NCI-H2227 treated with DMSO at 0.1 percent for 48 hours (cell line): ENCODE results near the gene FHIT.

Experiments used
- DNase-seq: peaks from one replicate; lab custom pipeline; 2025; lab: John Stamatoyannopoulos, UW

The FHIT gene

GRCh38 chr3:60102154-60102553, 1149.1 kb downstream of the FHIT start:
- DNase-seq, result no peak

DNA sequence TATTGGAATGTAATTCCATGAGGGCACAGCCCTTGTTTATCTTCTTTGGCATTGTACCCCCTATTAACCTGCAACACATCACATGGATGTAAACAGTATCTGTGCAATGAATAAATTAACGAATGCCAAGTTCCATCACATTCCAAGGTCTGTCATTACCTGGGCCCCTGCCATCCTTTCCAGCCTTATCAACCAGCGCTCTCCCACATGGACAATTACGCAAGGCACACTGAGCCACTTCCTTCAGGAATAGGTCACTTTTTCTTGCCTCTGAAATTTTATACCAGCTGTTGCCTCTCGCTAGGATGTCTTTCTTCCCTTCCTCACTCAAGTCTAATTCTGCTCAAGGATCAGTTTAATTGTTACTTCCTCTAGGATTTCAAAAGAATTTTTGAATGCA, 1149.6 kb downstream of the FHIT start:
- DNase-seq, result no peak

DNA sequence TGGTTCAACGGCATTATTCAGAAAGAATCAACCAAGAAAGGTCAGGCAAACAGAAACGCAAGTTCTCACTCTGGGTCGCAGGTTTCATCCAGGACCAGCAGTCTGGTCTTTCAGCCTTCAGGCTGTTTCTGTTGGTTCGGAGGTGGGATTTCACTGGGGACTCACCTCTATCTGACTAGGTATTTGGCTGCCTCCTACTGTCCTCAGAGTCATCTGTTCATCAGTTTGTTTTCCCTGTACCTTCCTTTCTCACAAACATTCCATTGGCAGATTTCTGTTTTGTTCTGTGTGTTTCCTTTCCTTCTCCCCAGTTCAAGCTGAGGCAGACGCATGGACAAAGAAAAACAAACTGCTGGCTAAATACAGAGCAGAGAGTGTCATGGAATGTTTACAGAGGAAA, 1154.8 kb downstream of the FHIT start:
- no peak for DNase-seq

DNA sequence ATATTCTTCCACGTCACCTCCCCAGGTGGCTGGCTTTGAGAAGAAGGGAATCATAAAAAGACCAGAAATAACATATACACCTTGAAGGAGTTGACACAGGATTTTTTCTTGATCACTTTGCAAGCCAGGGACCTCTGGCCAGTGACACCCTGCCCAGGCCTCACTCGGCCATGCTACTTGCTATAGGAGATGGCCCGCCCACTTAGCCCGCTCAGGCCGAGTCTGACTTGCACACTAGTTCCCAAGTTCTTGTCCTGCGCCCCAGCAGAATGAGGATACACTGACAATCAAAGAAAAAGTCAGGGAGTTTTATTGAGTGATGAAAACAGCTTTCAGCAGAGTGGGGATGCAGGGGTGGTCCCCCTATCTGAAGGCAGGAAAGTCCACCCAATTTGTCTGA, 1155.3 kb downstream of the FHIT start:
- DNase-seq, result no peak

DNA sequence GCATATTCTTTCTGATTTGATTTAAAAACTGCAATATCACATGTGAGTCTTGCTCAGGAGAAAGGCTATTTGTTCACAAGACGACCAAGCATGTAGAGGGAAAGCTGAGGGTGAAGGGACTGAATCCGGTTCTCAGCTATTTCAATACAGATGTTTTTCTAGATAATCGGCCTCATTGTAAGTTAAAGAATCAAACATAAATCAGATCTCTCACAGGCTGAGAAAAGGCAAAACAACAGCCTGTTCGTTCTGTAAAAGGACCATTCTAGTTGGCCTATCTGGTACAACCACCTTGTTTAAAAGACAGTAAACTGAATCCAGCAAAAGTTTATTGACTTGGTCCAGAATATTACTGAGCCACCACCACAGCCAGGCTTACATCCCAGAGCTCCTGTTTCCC, 1155.7 kb downstream of the FHIT start:
- DNase-seq, result no peak

DNA sequence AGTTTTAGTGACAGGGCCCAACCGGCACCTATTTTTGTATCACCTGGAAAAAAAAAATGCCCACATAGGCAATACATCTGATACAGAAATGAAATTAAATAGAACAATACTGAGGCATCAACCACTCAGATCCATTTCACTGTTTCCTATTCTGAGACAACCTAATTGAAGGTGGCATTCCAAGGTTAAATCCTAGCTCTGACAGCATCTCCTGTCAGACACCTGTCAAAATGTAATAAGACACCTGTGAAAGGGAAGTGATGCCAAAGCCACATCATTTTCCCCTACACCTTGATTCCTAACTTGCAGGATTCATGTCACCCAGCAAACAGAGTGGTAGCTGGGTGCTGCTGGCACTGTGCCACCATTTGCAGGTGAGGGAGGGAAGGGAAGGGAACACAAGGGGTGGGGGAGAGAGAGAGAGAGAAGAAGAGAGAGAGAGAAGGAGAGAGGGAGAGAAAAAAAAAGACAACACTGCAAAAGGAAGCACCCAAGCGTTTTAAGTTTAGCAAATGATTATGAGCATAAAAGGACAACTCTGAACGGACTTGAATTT, 1156.8 kb downstream of the FHIT start:
- DNase-seq, result no peak

- no peak for DNase-seq
Measured at GRCh38 chr3:60090548-60090947, 1160.7 kb downstream of the FHIT start.

GRCh38 chr3:60086811-60087210, 1164.4 kb downstream of the FHIT start:
- DNase-seq, result no peak

DNA sequence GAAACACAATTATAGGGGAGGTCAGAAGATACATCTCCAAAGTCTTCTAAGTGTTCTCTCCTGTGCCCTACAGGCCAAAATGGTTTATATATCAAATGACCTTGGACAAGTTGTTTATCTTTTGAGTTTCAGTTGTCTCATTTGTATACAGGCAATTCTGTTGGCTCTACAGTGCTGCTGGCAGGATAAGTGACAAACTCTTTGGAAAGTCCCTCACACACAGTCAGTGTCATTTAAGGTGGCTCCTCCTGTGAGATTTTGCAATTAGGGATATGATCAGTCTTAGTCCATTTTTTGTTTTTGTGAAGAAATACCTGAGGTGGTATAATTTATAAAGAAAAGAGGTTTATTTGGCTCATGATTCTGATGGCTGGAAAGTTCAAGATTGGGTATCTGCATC, 1165.6 kb downstream of the FHIT start:
- DNase-seq, result no peak

- DNase-seq, result no peak
Measured at GRCh38 chr3:60081381-60082095, 1169.7 kb downstream of the FHIT start.

- DNase-seq, result no peak
Measured at GRCh38 chr3:60080648-60081047, 1170.6 kb downstream of the FHIT start.

DNA sequence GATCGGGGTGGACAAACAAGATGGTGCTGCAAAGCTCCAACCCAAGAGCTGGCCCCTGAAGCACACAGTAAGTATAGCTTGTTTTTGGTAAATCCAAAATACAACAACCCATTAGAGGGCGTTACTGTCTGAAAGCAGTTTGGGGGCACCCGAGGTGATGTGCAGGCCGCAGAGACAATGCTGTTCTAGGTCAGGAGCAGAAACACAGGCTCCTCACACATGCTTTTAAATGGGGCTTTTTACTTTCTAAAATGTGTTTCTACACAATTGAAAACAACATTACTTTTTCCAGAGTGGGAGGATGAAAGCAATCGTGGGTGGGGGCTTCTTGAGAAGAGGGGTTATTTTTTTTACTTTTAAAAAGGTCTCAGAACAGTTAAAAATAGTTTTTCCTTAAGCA, 1172.2 kb downstream of the FHIT start:
- DNase-seq, result no peak

DNA sequence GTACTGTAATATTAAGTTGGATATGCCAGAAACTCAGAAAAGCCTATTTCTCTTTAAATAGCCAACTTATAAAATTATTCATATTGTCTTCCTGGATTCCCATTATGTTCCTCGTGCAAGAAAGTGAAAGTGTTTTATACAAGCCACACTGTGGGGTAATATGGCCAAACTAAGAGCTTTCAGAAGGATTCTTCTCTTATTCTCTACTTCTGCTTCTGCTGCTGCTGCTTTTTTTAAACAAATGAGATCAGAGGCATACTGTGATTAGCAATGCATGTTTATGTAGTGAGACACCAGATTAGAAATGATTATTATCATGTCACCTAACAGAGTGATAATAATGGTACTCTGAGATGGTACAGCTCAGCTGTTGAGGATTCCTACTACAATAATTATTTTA, 1174.9 kb downstream of the FHIT start:
- no peak for DNase-seq

DNA sequence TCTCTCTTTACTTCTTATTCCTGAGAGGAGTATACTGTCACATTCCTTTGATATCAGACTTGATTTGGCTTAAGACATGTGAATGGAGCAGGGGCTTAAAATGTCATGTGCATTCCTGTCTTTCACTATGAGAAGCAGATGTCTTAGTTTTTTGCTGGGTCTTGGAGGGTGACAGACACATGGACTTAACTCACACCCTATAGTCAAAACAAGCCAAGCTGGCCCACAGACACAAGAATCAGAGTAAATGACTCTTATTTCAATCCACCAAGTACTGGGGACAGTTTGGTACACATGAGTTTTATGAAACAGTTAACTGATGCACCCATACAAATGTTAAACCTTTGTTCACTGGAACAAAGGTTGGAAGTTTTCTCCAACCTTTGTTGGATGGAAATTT, 1177.3 kb downstream of the FHIT start:
- no peak for DNase-seq

- no peak for DNase-seq
Measured at GRCh38 chr3:60073228-60073627, 1178.0 kb downstream of the FHIT start.

GRCh38 chr3:60070366-60070765, 1180.9 kb downstream of the FHIT start:
- no peak for DNase-seq

DNA sequence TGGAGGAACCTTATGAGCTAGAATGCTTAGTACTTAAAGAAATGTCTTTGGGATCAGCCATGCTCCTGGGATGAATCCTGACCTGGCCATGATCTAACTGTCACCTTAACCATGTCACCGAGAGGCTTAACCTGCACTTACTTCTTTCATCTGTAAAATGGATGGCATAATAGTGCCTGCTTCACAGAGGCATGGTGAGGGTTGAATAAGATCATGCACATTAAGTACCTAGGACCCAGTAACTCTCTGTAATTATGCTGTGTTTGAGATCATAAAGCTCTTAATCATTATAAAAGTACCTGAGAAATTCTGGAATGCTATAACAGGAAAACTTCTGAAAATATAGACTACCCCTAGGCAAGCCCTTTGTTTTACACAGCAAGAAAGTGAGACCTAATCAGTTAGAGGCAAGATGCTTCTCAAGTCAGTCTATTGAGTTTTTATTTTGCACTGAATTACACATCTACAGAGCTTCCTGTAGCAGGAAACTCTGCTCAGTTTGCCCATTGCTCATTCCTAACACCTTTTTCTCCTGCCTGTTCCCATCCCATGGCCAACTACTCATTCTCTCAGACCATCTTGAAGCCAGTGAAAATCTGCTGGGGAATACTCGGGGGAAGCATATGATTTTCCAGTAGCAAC, 1185.9 kb downstream of the FHIT start:
- no peak for DNase-seq

- DNase-seq, result no peak
Measured at GRCh38 chr3:60064210-60065178, 1186.8 kb downstream of the FHIT start.

GRCh38 chr3:60056404-60056803, 1194.8 kb downstream of the FHIT start:
- no peak for DNase-seq

DNA sequence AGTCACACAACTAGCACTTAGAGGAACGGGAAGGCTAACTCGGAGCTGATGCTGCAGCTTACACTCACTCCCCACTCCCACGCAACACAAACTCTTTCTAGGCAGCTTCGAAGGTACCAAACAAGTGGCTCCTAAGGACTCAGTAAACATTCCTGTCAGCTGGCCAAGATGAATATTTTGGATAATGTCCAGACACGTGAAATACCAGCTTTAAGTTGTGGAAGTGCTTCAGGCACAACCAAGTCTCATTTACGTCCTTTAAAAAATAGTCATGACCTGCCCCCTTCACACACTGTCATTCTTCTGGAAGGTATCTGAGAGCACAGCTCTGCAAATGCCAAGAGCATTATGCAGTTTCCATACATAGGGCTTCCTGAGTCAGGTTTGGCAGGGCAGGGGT, 1195.5 kb downstream of the FHIT start:
- DNase-seq, result no peak

DNA sequence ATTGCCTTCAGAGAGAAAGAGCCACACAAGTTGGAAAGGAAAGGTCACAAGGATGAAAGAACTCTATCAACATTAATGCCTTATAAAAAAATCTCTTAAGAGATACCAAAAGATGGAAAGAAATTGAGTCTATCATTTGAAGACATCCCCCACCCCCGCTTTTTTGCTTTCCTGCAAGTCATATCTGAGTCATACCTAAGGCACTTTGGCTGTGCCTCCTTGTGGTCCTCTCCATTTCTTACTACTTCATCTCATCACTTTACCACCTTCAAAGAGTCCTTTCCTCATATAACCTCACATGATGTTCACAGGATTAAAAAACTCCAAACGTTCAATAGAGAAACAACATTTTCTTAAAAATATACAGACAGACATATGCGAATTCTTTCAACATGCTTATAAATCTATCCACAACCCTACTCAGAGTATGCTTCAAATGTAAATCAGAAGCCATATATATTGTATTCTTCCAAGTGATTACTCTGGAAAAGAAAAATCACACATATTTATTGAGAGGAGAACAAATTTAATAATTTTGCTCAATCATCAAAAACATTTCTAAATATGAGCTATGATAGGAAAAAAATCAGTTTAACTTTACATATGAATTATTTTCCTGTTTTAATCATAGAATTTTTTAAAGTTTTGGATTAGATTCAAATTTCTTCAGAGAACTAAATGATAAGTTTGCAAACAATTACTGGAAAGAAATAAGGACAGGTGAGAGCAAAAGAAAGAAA, 1197.6 kb downstream of the FHIT start:
- DNase-seq, result no peak

DNA sequence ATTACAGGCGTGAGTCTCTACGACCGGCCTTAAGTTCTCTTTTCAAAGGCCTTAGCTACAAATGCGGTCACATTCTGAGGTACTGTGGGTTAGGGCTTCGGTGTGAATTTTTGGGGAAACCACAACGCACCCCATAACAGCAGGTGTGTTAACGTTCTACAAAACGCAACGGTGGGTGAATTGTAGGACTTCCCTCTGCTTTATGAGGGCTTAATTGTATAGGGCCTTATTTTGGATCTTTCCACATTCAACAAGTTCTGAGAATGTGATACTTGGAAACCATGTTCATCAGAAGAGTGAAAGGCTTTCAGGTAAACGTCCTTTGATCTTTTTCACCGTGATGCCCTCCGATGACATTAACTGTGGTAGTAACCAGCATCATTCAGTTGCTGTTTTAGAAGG, 1202.8 kb downstream of the FHIT start:
- DNase-seq, result no peak
